ENCODE results near the gene IRF2BPL.

Gene IRF2BPL

GRCh38 chr14:76986231-76986565 lies 42.3 kb downstream of the IRF2BPL start:
- DNase-seq (ENCODE audit: low spot score): no peak

GRCh38 chr14:76985540-76986230 lies 42.8 kb downstream of the IRF2BPL start:
- no peak for DNase-seq (ENCODE audit: low spot score)

DNA sequence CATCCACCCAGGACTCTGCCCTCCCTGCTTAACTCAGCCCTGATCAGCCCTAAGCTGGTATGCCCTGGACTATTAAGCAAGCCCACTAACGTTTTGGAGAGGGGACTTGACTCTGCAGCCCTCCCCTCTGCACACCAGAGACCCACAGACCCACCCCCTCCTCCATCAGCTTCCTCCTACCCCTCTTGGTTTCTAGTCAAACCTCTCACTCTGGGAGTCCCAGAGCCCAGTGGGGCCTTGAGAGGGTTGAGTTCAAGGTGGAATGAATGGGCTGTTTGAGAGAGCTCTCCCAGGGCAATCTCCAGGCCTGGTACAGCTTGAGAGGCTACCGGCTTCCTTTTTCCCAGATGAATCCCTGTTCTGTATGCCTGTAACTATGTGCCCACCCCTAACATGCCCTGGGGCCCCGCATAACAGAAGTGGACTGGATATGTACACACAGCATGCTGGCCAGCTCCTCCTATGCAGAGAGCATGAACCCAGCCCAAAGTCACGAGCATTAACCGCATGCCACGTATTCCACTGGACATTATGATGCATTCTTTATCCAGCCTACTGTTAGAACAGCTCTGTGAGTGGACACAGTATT lies 43.6 kb downstream of the IRF2BPL start:
- no peak for DNase-seq (ENCODE audit: low spot score)

DNA sequence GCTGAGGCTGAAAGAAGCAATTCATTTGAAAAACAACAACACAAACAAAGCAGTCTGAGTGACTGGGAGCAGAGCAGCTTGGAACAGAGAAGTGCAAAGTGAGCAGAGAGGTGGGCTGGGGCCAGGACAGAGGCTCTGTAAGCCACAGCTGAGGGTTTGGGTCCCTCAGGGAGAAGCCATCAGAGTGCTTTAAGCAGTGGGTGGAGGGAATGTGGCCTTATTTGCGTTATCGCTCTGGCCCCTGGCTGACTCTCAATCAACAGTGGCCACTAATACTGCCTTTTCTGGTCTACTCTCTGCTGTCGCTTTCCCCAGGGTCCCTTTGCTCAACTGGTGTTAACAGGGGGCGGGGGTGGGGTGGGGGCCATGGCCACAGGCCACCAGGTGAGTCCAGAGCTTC lies 44.2 kb downstream of the IRF2BPL start:
- no peak for DNase-seq (ENCODE audit: low spot score)

DNA sequence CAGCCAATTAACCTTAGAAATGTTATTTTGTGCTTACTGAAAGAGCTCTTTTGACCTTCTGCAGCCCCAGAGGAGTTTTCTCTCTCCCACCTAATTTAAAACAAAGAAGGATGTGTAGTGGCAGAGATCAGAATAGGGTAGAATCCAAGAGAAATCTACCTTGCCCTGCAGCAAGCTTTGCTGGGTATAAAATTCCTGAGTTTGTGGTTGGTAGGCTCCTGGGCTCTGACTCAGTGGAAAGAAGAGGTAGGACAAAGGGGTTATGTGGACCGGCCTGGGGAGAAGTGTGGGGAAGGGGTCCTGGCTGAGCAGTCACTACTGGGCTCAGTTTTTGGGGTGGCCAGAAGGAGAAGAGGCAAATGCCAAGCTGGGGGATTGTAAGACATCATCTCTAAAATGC lies 46.8 kb downstream of the IRF2BPL start:
- DNase-seq (ENCODE audit: low spot score): no peak

- DNase-seq (ENCODE audit: low spot score): peak; percentile 10
These were observed 50.5 kb downstream of the IRF2BPL start for GRCh38 chr14:76977793-76978720.

- DNase-seq (ENCODE audit: low spot score): peak; percentile 22
These were observed 52.1 kb downstream of the IRF2BPL start for GRCh38 chr14:76976240-76977005.

DNA sequence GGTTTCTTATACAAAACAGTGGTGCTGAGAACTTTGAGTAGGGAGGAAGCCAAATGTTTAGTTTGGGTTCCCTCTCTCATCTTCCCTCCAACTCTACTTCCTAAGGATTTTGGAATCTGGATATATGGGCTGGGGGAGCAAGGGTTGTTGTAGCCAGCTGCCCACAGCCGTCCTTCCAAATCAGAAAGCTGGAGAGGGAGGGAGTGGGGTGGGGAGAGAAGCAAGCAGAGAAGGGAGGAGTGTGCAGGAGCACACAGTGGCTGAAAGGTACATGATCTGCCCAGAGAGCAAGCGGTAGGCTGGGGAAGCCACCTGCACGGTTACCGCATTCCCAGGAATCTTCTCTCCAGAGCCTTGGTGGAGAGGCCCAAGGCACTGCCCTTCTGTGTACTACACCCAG lies 52.7 kb downstream of the IRF2BPL start:
- DNase-seq (ENCODE audit: low spot score): no peak

DNA sequence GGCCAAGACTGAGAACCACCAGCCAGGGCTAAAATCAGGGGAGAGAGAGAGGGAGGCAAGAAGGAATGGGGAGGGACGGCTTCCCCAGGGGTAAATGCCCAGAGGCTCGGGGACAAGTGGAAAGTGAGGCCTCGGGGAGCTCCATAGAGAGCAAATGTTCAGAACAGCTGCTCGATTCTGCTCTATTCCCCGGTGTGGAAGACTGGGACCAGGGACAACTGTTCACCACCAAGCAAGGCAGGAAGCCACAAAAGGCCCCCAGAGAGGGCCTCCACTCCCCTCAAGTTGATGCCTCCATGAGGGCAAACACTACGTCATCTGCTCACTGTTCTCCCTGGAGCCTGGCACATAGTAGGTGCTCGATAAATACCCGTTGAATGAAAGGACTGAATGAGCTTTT lies 53.5 kb downstream of the IRF2BPL start:
- no peak for DNase-seq (ENCODE audit: low spot score)
